ENCODE data around the gene TNRC6C.

- no peak for TF ChIP-seq CTCF (optimal IDR thresholded peaks at IDR 0.05 in 1 of 3, IDR thresholded peaks at IDR 0.05 in 1 of 3, conservative IDR thresholded peaks at IDR 0.05 in 1 of 3; ENCODE audit: extremely low read depth in 1 of 3, insufficient read depth in 2 of 3, low read length in 3 of 3)
- no peak for TF ChIP-seq EZH2 (IDR thresholded peaks at IDR 0.05; ENCODE audit: low read length)
Observed at GRCh38 chr17:77930780-77931768, 27.4 kb upstream of the TNRC6C start.

Data from keratinocyte (primary cell).